Measurements from ENCODE around the gene MATCAP1. TPM values are rescaled to one million over a fixed set of nuclear protein-coding genes. Genes with fewer than 3 reads are reported as not detected.
A peak's percentile ranks its signal among the peaks of the same experiment; 100 is the strongest.

The MATCAP1 gene
- total RNA-seq, 1 experiment from 2014 or later = 36.5 TPM

DNA sequence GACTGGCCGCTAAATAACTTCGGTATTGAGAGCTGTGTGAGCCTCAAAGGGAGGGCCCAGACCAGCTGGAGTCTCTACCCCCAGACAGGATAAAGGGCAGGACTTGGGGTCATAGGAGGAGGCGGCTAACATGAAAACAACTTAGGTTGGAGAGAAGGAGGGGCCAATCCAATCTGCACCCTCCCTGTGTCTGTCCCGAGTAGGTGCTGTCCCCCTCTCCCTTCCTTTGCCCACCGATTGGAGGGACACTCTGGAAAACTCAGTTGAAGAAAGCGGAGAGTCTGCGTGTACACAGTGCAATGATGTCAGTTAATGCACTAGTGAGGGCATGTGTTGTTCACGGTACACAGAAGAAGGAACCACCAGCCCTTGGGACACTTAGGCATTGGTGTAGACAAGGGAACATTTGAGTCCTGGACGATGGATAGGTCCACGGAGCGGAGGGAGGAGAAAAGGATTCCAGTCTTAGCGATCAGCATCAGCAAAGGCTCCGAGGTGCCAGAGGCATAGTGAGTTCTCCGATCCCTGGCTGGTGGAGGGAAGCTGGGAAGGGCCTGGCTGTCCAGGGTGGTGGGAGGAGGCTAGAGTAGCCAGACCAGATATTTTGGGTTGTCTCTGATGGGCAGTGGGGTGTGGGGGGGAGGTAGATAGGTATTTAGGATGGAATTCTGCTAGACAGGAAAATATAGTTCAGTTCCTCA, 12.7 kb downstream of the MATCAP1 start:
- TF ChIP-seq, protein P1, sequence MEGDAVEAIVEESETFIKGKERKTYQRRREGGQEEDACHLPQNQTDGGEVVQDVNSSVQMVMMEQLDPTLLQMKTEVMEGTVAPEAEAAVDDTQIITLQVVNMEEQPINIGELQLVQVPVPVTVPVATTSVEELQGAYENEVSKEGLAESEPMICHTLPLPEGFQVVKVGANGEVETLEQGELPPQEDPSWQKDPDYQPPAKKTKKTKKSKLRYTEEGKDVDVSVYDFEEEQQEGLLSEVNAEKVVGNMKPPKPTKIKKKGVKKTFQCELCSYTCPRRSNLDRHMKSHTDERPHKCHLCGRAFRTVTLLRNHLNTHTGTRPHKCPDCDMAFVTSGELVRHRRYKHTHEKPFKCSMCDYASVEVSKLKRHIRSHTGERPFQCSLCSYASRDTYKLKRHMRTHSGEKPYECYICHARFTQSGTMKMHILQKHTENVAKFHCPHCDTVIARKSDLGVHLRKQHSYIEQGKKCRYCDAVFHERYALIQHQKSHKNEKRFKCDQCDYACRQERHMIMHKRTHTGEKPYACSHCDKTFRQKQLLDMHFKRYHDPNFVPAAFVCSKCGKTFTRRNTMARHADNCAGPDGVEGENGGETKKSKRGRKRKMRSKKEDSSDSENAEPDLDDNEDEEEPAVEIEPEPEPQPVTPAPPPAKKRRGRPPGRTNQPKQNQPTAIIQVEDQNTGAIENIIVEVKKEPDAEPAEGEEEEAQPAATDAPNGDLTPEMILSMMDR (IDR thresholded peaks at IDR 0.05; ENCODE audit: unreplicated experiment) = no peak
- intact Hi-C loops (cut with micrococcal nuclease; ENCODE audit: unreplicated experiment) = no loop called here
- Mint-ChIP-seq H3K27me3 (ENCODE audit: unreplicated experiment) (no peaks in the 10 kb centered on the region), H3K36me3 (ENCODE audit: insufficient read depth, unreplicated experiment) (peaks cover 45% of the 10 kb centered on the region), H3K9me3 (ENCODE audit: low read depth, unreplicated experiment) (no peaks in the 10 kb centered on the region), H3K27ac (ENCODE audit: unreplicated experiment) (peak overlapping the region; percentile 52), H3K4me3 (ENCODE audit: low read depth, unreplicated experiment) (peak overlapping the region; percentile 71), H3K4me1 (ENCODE audit: low read depth, unreplicated experiment) (peaks cover 40% of the 10 kb centered on the region)
- BruUV-seq (replicated peaks) = TSS peak; percentile 5
- no peak for DNase-seq
- CTCF ChIA-PET = interaction anchor here (0.5 to 1.9 kb wide), 4 partner anchors 11 to 58 kb away, joined by 3 to 6 read pairs (median 4); partner anchors contain the start of genes FBXL8 and TRADD

DNA sequence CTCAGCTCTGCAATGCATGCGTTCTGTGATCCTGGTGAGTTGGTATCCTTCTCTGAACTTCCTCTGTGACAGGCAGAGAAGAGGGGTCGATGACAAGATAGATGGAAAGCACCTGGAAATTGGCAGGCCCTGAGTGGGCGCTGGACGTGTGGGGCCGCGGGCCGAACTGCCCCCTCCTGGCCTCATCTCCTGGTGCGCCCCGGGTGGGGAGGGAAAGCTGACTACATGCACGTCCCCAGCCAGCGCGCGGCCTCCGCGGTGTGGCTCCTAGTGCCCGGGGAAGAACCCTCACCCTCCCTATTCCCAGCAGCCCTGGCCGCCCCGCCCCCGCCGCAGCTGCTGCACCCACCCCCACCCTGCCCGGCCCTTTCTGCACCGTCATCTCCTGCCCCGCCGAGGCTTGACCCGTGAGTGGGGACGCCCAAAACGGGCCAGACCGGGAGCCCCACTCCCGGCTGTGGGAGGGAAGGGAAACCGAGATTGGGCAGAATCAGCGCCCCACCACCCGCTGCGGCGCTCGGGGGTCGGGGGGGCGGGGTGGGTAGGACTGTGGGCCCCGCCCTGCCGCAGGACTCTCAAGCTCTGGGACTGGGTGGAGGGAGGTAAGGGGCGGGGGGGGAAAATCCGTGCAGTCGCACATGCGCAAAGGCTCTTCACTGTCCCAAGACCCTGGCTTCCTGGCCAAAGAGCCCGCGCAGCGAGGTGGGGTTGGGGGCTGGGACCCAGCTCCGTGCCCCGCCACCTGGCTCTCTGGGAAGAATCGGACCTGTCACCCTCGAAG, 13.4 kb downstream of the MATCAP1 start, which contains the start of gene NOL3:
Gene NOL3 (plus strand): TSS at position 371 of the 781 bp plus-strand sequence.
- Mint-ChIP-seq H3K27me3 (ENCODE audit: unreplicated experiment) (no peaks in the 10 kb centered on the region), H3K36me3 (ENCODE audit: insufficient read depth, unreplicated experiment) (peaks cover 41% of the 10 kb centered on the region), H3K27ac (ENCODE audit: unreplicated experiment) (peak within 1 kb of the TSS; percentile 52), H3K4me3 (ENCODE audit: low read depth, unreplicated experiment) (peak within 1 kb of the TSS; percentile 71), H3K9me3 (ENCODE audit: low read depth, unreplicated experiment) (no peaks in the 10 kb centered on the region), H3K4me1 (ENCODE audit: low read depth, unreplicated experiment) (peaks cover 33% of the 10 kb centered on the region)
- intact Hi-C loops (cut with micrococcal nuclease; ENCODE audit: unreplicated experiment) = no loop called here
- TF ChIP-seq, protein P1 (IDR thresholded peaks at IDR 0.05; ENCODE audit: unreplicated experiment) = no peak
- DNase-seq = peak; percentile 81
- no TSS peak for BruUV-seq (replicated peaks)
- CTCF ChIA-PET = interaction anchor here (0.5 to 1.9 kb wide), 7 partner anchors 10 to 217 kb away, joined by 3 to 6 read pairs (median 4); partner anchors contain the start of genes FBXL8 and TRADD

DNA sequence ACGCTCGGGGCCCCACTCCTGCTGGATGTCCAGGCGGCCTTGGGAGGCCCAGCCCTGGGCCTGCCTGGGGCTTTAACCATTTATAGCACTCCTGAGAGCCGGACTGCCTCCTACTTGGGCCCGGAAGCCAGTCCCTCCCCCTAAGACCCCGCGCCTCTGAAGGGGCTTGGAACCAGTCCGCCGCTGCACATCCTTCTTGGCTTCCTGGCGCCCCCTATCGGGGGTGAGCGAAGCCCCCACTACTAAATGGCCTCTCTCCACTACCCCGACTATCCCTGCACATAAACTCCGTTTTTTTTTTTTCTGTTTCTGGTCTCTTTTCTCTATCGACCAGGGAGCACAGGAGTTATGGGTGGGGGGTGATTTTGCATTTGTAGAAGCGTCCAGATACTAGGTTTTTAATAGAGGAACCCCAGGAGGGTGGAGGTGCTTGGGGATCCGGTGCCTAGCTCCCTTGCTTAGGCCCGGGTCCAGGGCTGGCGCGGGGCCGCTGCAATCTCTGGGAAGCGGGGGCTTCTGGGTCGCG, 14.1 kb downstream of the MATCAP1 start:
- CTCF ChIA-PET = interaction anchor here (0.7 to 1.9 kb wide), 5 partner anchors 9 to 216 kb away, joined by 3 to 6 read pairs (median 4); partner anchors contain the start of genes FBXL8 and TRADD
- intact Hi-C loops (cut with micrococcal nuclease; ENCODE audit: unreplicated experiment) = no loop called here
- DNase-seq = peak; percentile 41
- no TSS peak for BruUV-seq (replicated peaks)
- H3K9me3 Mint-ChIP-seq (ENCODE audit: low read depth, unreplicated experiment) = no peaks in the 10 kb centered on the region
- H3K27me3 Mint-ChIP-seq (ENCODE audit: unreplicated experiment) = no peaks in the 10 kb centered on the region
- H3K36me3 Mint-ChIP-seq (ENCODE audit: insufficient read depth, unreplicated experiment) = peaks cover 47% of the 10 kb centered on the region
- H3K4me1 Mint-ChIP-seq (ENCODE audit: low read depth, unreplicated experiment) = peaks cover 33% of the 10 kb centered on the region
- peak overlapping the region; percentile 52 for H3K27ac Mint-ChIP-seq (ENCODE audit: unreplicated experiment)
- TF ChIP-seq, protein P1 (IDR thresholded peaks at IDR 0.05; ENCODE audit: unreplicated experiment) = peak; percentile 46
- peak overlapping the region; percentile 71 for H3K4me3 Mint-ChIP-seq (ENCODE audit: low read depth, unreplicated experiment)

DNA sequence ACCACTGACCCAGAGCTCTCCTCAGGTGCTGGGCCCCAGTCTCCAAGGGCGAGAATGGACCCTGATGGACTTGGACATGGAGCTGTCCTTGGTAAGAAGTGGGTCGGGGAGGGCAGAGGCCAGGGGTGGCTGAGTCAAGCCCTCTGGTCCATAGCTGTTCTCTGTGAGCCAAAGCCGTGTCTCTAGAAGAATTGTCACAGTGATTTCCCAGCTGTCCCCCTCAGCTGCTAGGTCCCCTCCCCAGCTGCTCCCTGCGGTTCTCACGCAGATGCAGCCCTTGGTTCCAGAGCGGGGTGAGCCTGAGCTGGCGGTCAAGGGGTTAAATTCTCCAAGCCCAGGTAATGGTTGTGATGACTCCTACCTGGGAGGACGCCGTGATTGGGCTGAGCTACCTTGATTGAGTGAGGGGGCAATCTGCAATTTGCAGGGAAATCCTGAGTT, 14.7 kb downstream of the MATCAP1 start:
- H3K27ac Mint-ChIP-seq (ENCODE audit: unreplicated experiment) = no peak overlapping the region
- BruUV-seq (replicated peaks) = no TSS peak
- CTCF ChIA-PET = interaction anchor here (0.6 to 0.7 kb wide), 2 partner anchors 8 to 16 kb away, joined by 3 read pairs; no protein-coding TSS in a partner anchor
- H3K4me3 Mint-ChIP-seq (ENCODE audit: low read depth, unreplicated experiment) = no peak overlapping the region
- TF ChIP-seq, protein P1 (IDR thresholded peaks at IDR 0.05; ENCODE audit: unreplicated experiment) = no peak
- no peaks in the 10 kb centered on the region for H3K9me3 Mint-ChIP-seq (ENCODE audit: low read depth, unreplicated experiment)
- DNase-seq = no peak
- no peaks in the 10 kb centered on the region for H3K27me3 Mint-ChIP-seq (ENCODE audit: unreplicated experiment)
- intact Hi-C loops (cut with micrococcal nuclease; ENCODE audit: unreplicated experiment) = no loop called here
- peaks cover 32% of the 10 kb centered on the region for H3K4me1 Mint-ChIP-seq (ENCODE audit: low read depth, unreplicated experiment)
- peaks cover 45% of the 10 kb centered on the region for H3K36me3 Mint-ChIP-seq (ENCODE audit: insufficient read depth, unreplicated experiment)

Data from Calu3 (cell line).